ENCODE results near the gene BTBD8. TPM values are rescaled to one million over a fixed set of nuclear protein-coding genes. Genes with fewer than 3 reads are reported as not detected.

The BTBD8 gene
- total RNA-seq, 2 donors from 2014 or later = 6.3 to 15.7 TPM

- Histone ChIP-seq H3K27ac (no peak overlapping the region), H3K4me1 (replicated peaks) (no peaks in the 10 kb centered on the region), H3K36me3 (no peaks in the 10 kb centered on the region), H3K9me3 (no peaks in the 10 kb centered on the region), H3K4me3 (no peak overlapping the region), H3K27me3 (replicated peaks; ENCODE audit: insufficient read depth) (no peaks in the 10 kb centered on the region)
- intact Hi-C loops (cut with DNase I) = no loop called here
- no peak for DNase-seq (ENCODE audit: low spot score)
- TF ChIP-seq CTCF (IDR thresholded peaks at IDR 0.05) (no peak), POLR2AphosphoS5 (IDR thresholded peaks at IDR 0.05) (no peak), POLR2A (IDR thresholded peaks at IDR 0.05) (no peak)
- 96% methylated on average over 5 of the region's 5 CpGs for WGBS
Measured at GRCh38 chr1:92091625-92092024, 11.5 kb downstream of the BTBD8 start.

- DNase-seq (ENCODE audit: low spot score) = no peak
- Histone ChIP-seq H3K4me1 (replicated peaks) (no peaks in the 10 kb centered on the region), H3K36me3 (no peaks in the 10 kb centered on the region), H3K9me3 (no peaks in the 10 kb centered on the region), H3K27me3 (replicated peaks; ENCODE audit: insufficient read depth) (no peaks in the 10 kb centered on the region), H3K27ac (no peak overlapping the region), H3K4me3 (no peak overlapping the region)
- intact Hi-C loops (cut with DNase I) = no loop called here
- WGBS = 83% methylated on average over 2 of the region's 2 CpGs
- TF ChIP-seq POLR2AphosphoS5 (IDR thresholded peaks at IDR 0.05) (no peak), POLR2A (IDR thresholded peaks at IDR 0.05) (no peak), CTCF (IDR thresholded peaks at IDR 0.05) (no peak)
Measured at GRCh38 chr1:92094090-92094489, 13.9 kb downstream of the BTBD8 start.

GRCh38 chr1:92094595-92094994, 14.4 kb downstream of the BTBD8 start:
- Histone ChIP-seq H3K27ac (no peak overlapping the region), H3K4me3 (no peak overlapping the region), H3K4me1 (replicated peaks) (no peaks in the 10 kb centered on the region), H3K36me3 (no peaks in the 10 kb centered on the region), H3K9me3 (no peaks in the 10 kb centered on the region), H3K27me3 (replicated peaks; ENCODE audit: insufficient read depth) (no peaks in the 10 kb centered on the region)
- 50% methylated on average over 1 of the region's 1 CpG for WGBS
- TF ChIP-seq POLR2AphosphoS5 (IDR thresholded peaks at IDR 0.05) = no peak
- no peak for TF ChIP-seq POLR2A (IDR thresholded peaks at IDR 0.05)
- TF ChIP-seq CTCF (IDR thresholded peaks at IDR 0.05) = no peak
- intact Hi-C loops (cut with DNase I) = no loop called here
- DNase-seq (ENCODE audit: low spot score) = no peak

GRCh38 chr1:92095874-92096273, 15.7 kb downstream of the BTBD8 start:
- Histone ChIP-seq H3K36me3 (no peaks in the 10 kb centered on the region), H3K4me1 (replicated peaks) (no peaks in the 10 kb centered on the region), H3K27ac (no peak overlapping the region), H3K9me3 (no peaks in the 10 kb centered on the region), H3K27me3 (replicated peaks; ENCODE audit: insufficient read depth) (no peaks in the 10 kb centered on the region), H3K4me3 (no peak overlapping the region)
- no peak for TF ChIP-seq POLR2AphosphoS5 (IDR thresholded peaks at IDR 0.05)
- no peak for TF ChIP-seq CTCF (IDR thresholded peaks at IDR 0.05)
- no peak for TF ChIP-seq POLR2A (IDR thresholded peaks at IDR 0.05)
- no peak for DNase-seq (ENCODE audit: low spot score)
- intact Hi-C loops (cut with DNase I) = no loop called here
- WGBS = 97% methylated on average over 5 of the region's 5 CpGs

- H3K27ac ChIP-seq = no peak overlapping the region
- no peaks in the 10 kb centered on the region for H3K36me3 ChIP-seq
- no peaks in the 10 kb centered on the region for H3K9me3 ChIP-seq
- no peak for DNase-seq (ENCODE audit: low spot score)
- H3K4me3 ChIP-seq = no peak overlapping the region
- H3K4me1 ChIP-seq (replicated peaks) = no peaks in the 10 kb centered on the region
- no peak for TF ChIP-seq POLR2A (IDR thresholded peaks at IDR 0.05)
- no peak for TF ChIP-seq POLR2AphosphoS5 (IDR thresholded peaks at IDR 0.05)
- no peak for TF ChIP-seq CTCF (IDR thresholded peaks at IDR 0.05)
- intact Hi-C loops (cut with DNase I) = no loop called here
- H3K27me3 ChIP-seq (replicated peaks; ENCODE audit: insufficient read depth) = no peaks in the 10 kb centered on the region
Measured at GRCh38 chr1:92096317-92096716, 16.2 kb downstream of the BTBD8 start.

Measured in prostate gland (tissue), 2 donors.